CD4-positive, alpha-beta T cell (primary cell): ENCODE measurements around the gene XYLT2. TPM values are rescaled to one million over a fixed set of nuclear protein-coding genes. Genes with fewer than 3 reads are reported as not detected.

Source experiments
- ATAC-seq: fragments of 200-7000 bp; cut with Tn5 transposase; one replicate; pipeline ENCODE4 v1.10.0; 2022; ENCODE audit warnings: mild to moderate bottlenecking; ENCODE audit not compliant: poor library complexity
- CTCF ChIA-PET: fragments of 350-600 bp; sonication (Branson Sonifier 250); formaldehyde crosslinking; loops from one replicate; lab custom pipeline; 2021; ENCODE audit warnings: antibody characterized with exemption, inconsistent platforms; lab: Charles Lee
- POLR2A ChIA-PET: fragments of 350-600 bp; sonication (Branson Sonifier 250); formaldehyde crosslinking; loops from one replicate; lab custom pipeline; 2021; ENCODE audit warnings: antibody characterized with exemption, inconsistent platforms; lab: Charles Lee
- DNase-seq, 14 experiments: peaks; one replicate each; pipeline ENCODE4 v3.0.0-alpha.2; 2013 to 2020; ENCODE audit warnings: mixed read lengths in 2 of 14
- H3K27ac ChIP-seq, 2 donors: one replicate each; pipeline versions ENCODE4 v1.5.1 to v1.7.0; 2013; ENCODE audit warnings: low read length in 2 of 2, low read depth in 1 of 2, mild to moderate bottlenecking in 1 of 2
- H3K27me3 ChIP-seq, 2 experiments: 1 replicate in 1 of 2; 2 replicates in 1 of 2; pipeline versions ENCODE4 v1.6.1 to v1.7.0; 2013; ENCODE audit warnings: low read length in 2 of 2, control low read depth in 1 of 2, mild to moderate bottlenecking in 1 of 2, moderate library complexity in 1 of 2; ENCODE audit not compliant: insufficient read depth in 2 of 2, control insufficient read depth in 1 of 2
- H3K36me3 ChIP-seq: one replicate; pipeline ENCODE4 v1.6.1; 2013; ENCODE audit warnings: low read length, control low read depth; ENCODE audit not compliant: insufficient read depth
- H3K4me1 ChIP-seq: one replicate; pipeline ENCODE4 v1.6.1; 2013; ENCODE audit warnings: low read length, control low read depth; ENCODE audit not compliant: insufficient read depth
- H3K4me3 ChIP-seq: one replicate; pipeline ENCODE4 v1.5.1; 2013; ENCODE audit warnings: mild to moderate bottlenecking, low read length, moderate library complexity
- H3K9me3 ChIP-seq, 2 experiments: 1 replicate in 1 of 2; 2 replicates in 1 of 2; pipeline versions ENCODE4 v1.6.1 to v1.7.0; 2013; ENCODE audit warnings: low read length in 2 of 2, mild to moderate bottlenecking in 2 of 2, control low read depth in 1 of 2, moderate library complexity in 1 of 2; ENCODE audit not compliant: control insufficient read depth in 1 of 2, insufficient read depth in 1 of 2
- H3K27ac Mint-ChIP-seq: one replicate; pipeline ENCODE4 v1.8.0; 2020; ENCODE audit warnings: mixed read lengths
- H3K27me3 Mint-ChIP-seq: one replicate; pipeline ENCODE4 v1.8.0; 2021; ENCODE audit warnings: mixed read lengths
- H3K36me3 Mint-ChIP-seq: one replicate; pipeline ENCODE4 v1.8.0; 2021; ENCODE audit warnings: low read depth, mixed read lengths
- H3K4me1 Mint-ChIP-seq: one replicate; pipeline ENCODE4 v1.8.0; 2021; ENCODE audit warnings: low read depth, mixed read lengths
- H3K4me3 Mint-ChIP-seq: one replicate; pipeline ENCODE4 v1.8.0; 2020; ENCODE audit warnings: mild to moderate bottlenecking, mixed read lengths
- H3K9me3 Mint-ChIP-seq: one replicate; pipeline ENCODE4 v1.8.0; 2020; ENCODE audit warnings: mixed read lengths
- intact Hi-C, 2 experiments: fragments of 100-400 bp; cut with DNase I in 1 of 2; cut with micrococcal nuclease in 1 of 2; formaldehyde crosslinking; loops; one replicate each; pipeline versions ENCODE4 v1.15.1 to v1.9.0; 2023 to 2025; cut with DNase I, micrococcal nuclease
- total RNA-seq, 174 experiments: library from RNA in 2 of 174; stranded (reverse) in 2 of 174; gene quantifications; one replicate each; pipeline ENCODE4 v1.2.3 and lab custom pipeline; 2021 to 2026
- TF ChIP-seq, protein P1 (sequence below): fragments of 200-600 bp; IDR thresholded peaks from one replicate; pipeline ENCODE4 v1.8.0; 2022; ENCODE audit warnings: antibody characterized with exemption, mild to moderate bottlenecking

Gene XYLT2
- total RNA-seq, 2 experiments from 2014 or later: 11.0 to 12.2 TPM

- ATAC-seq: peak; percentile 92
These were observed 27.0 kb downstream of the XYLT2 start, which contains the start of the genes EME1 and MRPL27 for GRCh38 chr17:50372758-50373556. Gene EME1 (plus strand): TSS chr17:50373229. CDS start chr17:50375209, 1,980 bp downstream. Gene MRPL27 (minus strand): TSS chr17:50373184. CDS start chr17:50373170, 14 bp downstream.

GRCh38 chr17:50373705-50374104 is 27.8 kb downstream of the XYLT2 start:
- H3K4me3 ChIP-seq: no peak overlapping the region
- peak overlapping the region; percentile 96 for H3K27ac Mint-ChIP-seq
- H3K27ac ChIP-seq: no peak overlapping the region
- ChIA-PET POLR2A (interaction anchor here (1.3 to 6.6 kb wide), 4 partner anchors 11 to 27 kb away, joined by 3 to 52 read pairs (median 18); partner anchors contain the start of genes LRRC59 and XYLT2), CTCF (interaction anchor here (0.6 to 2.7 kb wide), 3 partner anchors 12 to 81 kb away, joined by 3 to 20 read pairs (median 5); partner anchors contain the start of gene LRRC59)
- TF ChIP-seq, protein P1, sequence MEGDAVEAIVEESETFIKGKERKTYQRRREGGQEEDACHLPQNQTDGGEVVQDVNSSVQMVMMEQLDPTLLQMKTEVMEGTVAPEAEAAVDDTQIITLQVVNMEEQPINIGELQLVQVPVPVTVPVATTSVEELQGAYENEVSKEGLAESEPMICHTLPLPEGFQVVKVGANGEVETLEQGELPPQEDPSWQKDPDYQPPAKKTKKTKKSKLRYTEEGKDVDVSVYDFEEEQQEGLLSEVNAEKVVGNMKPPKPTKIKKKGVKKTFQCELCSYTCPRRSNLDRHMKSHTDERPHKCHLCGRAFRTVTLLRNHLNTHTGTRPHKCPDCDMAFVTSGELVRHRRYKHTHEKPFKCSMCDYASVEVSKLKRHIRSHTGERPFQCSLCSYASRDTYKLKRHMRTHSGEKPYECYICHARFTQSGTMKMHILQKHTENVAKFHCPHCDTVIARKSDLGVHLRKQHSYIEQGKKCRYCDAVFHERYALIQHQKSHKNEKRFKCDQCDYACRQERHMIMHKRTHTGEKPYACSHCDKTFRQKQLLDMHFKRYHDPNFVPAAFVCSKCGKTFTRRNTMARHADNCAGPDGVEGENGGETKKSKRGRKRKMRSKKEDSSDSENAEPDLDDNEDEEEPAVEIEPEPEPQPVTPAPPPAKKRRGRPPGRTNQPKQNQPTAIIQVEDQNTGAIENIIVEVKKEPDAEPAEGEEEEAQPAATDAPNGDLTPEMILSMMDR: no peak
- intact Hi-C loops: loop anchor here in 1 of 2 experiments (1.0 to 10.0 kb wide), 4 partner anchors 24 to 891 kb away; partner anchors contain the start of genes ANKRD40, LRRC59, MBTD1 and RSAD1
- ATAC-seq: no peak
- peaks cover 22% of the 10 kb centered on the region for H3K4me1 Mint-ChIP-seq
- peaks cover 39% of the 10 kb centered on the region for H3K36me3 Mint-ChIP-seq
- peak overlapping the region; percentile 97 for H3K4me3 Mint-ChIP-seq
- no peaks in the 10 kb centered on the region for H3K9me3 Mint-ChIP-seq
- peaks cover 22% of the 10 kb centered on the region for H3K36me3 ChIP-seq
- no peak for DNase-seq
- no peaks in the 10 kb centered on the region for H3K9me3 ChIP-seq
- H3K4me1 ChIP-seq: peaks cover 22% of the 10 kb centered on the region
- H3K27me3 Mint-ChIP-seq: no peaks in the 10 kb centered on the region
- H3K27me3 ChIP-seq: no peaks in the 10 kb centered on the region

More at GRCh38 chr17:50372758-50373556, 27.0 kb downstream of the XYLT2 start, which contains the start of the genes EME1 and MRPL27:
- TF ChIP-seq, protein P1: no peak
- peaks cover 22% of the 10 kb centered on the region for H3K4me1 ChIP-seq
- no peaks in the 10 kb centered on the region for H3K27me3 Mint-ChIP-seq
- H3K9me3 ChIP-seq: no peaks in the 10 kb centered on the region
- H3K27me3 ChIP-seq: no peaks in the 10 kb centered on the region
- peak; percentile 74 to 93 (median 80) for DNase-seq
- H3K4me1 Mint-ChIP-seq: peaks cover 22% of the 10 kb centered on the region
- peak within 1 kb of the TSS; percentile 97 for H3K27ac ChIP-seq
- ChIA-PET CTCF (interaction anchor here (1.8 to 2.7 kb wide), 3 partner anchors 11 to 24 kb away, joined by 5 to 20 read pairs (median 13); partner anchors contain the start of gene LRRC59), POLR2A (interaction anchor here (0.9 to 6.6 kb wide), 5 partner anchors 8 to 27 kb away, joined by 3 to 52 read pairs (median 14); partner anchors contain the start of genes LRRC59 and XYLT2)
- peak within 1 kb of the TSS; percentile 97 for H3K4me3 Mint-ChIP-seq
- peaks cover 29% of the 10 kb centered on the region for H3K36me3 ChIP-seq
- no peaks in the 10 kb centered on the region for H3K9me3 Mint-ChIP-seq
- intact Hi-C loops: loop anchor here in 1 of 2 experiments (1.0 to 10.0 kb wide), 5 partner anchors 24 to 892 kb away; partner anchors contain the start of genes ANKRD40, LRRC59, MBTD1 and RSAD1
- peak within 1 kb of the TSS; percentile 96 for H3K27ac Mint-ChIP-seq
- H3K36me3 Mint-ChIP-seq: peaks cover 46% of the 10 kb centered on the region
- H3K4me3 ChIP-seq: peak within 1 kb of the TSS; percentile 85

DNA sequence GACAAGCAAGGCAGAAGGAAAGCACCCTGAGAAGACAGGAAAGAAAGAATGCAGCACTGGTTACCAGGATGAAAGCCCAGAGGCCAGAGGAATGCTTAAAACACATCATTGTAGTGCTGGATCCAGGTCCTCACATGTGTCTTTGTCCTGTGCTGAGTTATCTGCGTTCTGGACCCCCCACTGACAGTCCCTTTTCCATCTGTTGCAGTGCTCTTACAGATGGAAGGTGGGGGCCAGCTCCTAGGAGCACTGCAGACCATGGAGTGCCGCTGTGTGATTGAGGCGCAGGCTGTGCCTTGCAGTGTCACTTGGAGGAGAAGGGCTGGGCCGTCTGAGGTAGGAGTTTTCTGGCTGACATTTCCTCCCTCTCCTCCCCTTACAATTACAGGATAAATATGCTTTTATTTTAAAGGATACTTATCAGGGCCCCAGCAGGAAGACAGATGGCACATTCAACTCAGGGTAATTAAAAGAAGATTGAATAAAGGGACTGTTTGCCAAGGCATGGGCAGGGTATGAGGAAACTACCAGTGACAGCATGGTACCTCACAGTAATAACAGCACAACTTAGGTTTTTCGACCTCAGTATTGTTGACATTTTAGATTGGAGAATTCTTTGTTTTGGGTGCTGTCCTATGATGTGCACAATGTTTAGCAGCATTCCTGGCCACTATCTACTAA is 30.1 kb downstream of the XYLT2 start:
- ATAC-seq: no peak
- TF ChIP-seq, protein P1: no peak

More for the DNA sequence above, 30.1 kb downstream of the XYLT2 start:
- Histone ChIP-seq H3K27ac (no peak overlapping the region), H3K36me3 (peaks cover 9% of the 10 kb centered on the region), H3K9me3 (no peaks in the 10 kb centered on the region), H3K4me3 (no peak overlapping the region), H3K4me1 (peaks cover 21% of the 10 kb centered on the region), H3K27me3 (no peaks in the 10 kb centered on the region)
- ChIA-PET CTCF (interaction anchor here (1.2 to 2.7 kb wide), 2 partner anchors 14 to 21 kb away, joined by 3 to 20 read pairs; partner anchors contain the start of gene LRRC59), POLR2A (no interaction called here)
- Mint-ChIP-seq H3K27ac (no peak overlapping the region), H3K27me3 (no peaks in the 10 kb centered on the region), H3K4me1 (peaks cover 22% of the 10 kb centered on the region), H3K36me3 (peaks cover 24% of the 10 kb centered on the region), H3K9me3 (no peaks in the 10 kb centered on the region), H3K4me3 (no peak overlapping the region)
- DNase-seq: no peak
- intact Hi-C loops: loop anchor here in 1 of 2 experiments (10.0 kb wide), 2 partner anchors 329 to 889 kb away; partner anchors contain the start of genes ANKRD40, MBTD1 and UTP18
